Cardiac fibroblast (primary cell): ENCODE measurements around the gene CEP41.
A peak's percentile ranks its signal among the peaks of the same experiment; 100 is the strongest.

Source experiments
- DNase-seq, 2 donors: peaks; one replicate each; pipeline versions ENCODE4 v3.0.0 to v3.0.0-alpha.2; 2010; ENCODE audit warnings: low read depth in 2 of 2
- H3K4me3 ChIP-seq, 2 donors: replicated peaks in 1 of 2; 1 replicate in 1 of 2; 2 replicates in 1 of 2; pipeline ENCODE4 v1.5.1; 2011; ENCODE audit warnings: low read depth in 2 of 2, low read length in 2 of 2, mild to moderate bottlenecking in 2 of 2, moderate library complexity in 1 of 2
- TF ChIP-seq, protein P1 (sequence below): IDR thresholded peaks from one replicate; pipeline ENCODE4 v1.5.1; 2011; ENCODE audit warnings: low read depth, mild to moderate bottlenecking, low read length, inconsistent platforms

CEP41 gene

DNA sequence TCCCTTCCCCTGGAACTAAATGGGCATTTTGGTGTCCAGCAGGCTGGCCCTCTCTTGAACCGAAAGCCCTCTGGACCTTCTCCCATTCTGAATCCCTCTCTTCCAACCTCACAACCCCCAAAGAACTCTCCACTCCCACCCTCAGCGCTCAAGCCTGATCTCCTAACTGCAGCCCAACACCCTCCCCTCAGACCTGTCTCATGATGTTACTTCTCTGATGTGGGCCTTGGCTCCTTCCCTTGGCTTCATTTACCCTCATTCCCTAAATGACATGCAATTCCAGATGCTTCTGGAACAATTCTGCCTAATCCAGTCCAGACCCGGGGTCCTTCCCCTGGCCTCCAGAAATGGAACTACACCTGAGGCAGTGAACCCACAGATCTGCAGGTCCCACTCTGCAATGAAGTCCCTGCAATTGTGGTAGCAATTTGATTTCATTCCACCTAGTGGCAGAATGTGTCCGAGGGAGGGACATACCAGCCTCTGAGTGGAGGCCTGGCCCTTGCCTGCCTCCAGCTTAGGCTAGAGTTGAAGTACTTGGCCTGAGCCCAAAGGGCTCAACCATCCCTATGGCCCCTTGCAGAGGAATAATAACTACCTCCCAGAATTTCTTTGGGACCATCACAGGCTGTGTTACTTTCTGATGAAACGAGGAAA lies 4.1 kb upstream of the CEP41 start:
- no peak for DNase-seq
- no peak overlapping the region for H3K4me3 ChIP-seq
- TF ChIP-seq, protein P1, sequence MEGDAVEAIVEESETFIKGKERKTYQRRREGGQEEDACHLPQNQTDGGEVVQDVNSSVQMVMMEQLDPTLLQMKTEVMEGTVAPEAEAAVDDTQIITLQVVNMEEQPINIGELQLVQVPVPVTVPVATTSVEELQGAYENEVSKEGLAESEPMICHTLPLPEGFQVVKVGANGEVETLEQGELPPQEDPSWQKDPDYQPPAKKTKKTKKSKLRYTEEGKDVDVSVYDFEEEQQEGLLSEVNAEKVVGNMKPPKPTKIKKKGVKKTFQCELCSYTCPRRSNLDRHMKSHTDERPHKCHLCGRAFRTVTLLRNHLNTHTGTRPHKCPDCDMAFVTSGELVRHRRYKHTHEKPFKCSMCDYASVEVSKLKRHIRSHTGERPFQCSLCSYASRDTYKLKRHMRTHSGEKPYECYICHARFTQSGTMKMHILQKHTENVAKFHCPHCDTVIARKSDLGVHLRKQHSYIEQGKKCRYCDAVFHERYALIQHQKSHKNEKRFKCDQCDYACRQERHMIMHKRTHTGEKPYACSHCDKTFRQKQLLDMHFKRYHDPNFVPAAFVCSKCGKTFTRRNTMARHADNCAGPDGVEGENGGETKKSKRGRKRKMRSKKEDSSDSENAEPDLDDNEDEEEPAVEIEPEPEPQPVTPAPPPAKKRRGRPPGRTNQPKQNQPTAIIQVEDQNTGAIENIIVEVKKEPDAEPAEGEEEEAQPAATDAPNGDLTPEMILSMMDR: no peak

DNA sequence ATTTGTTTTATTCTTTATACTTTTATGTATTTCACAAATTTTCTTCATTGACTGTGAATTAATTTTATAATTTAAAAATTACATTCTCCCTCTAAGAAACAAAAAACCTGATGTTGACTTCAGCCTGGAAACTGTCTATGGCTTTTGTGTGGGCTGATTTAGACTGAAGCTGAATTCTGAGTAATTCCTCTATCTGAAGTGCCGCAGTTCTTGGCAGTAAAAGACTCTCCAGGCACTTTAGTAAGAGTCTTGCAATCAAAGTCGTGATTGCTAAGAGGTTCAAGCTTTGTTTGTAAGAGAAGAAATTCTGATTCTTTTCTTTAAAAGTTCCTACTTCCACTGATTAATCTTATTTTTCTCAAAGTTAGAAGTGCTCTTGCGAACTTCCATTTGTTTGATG lies 3.4 kb upstream of the CEP41 start:
- H3K4me3 ChIP-seq: no peak overlapping the region
- DNase-seq: peak; percentile 38 to 84
- TF ChIP-seq, protein P1: no peak

DNA sequence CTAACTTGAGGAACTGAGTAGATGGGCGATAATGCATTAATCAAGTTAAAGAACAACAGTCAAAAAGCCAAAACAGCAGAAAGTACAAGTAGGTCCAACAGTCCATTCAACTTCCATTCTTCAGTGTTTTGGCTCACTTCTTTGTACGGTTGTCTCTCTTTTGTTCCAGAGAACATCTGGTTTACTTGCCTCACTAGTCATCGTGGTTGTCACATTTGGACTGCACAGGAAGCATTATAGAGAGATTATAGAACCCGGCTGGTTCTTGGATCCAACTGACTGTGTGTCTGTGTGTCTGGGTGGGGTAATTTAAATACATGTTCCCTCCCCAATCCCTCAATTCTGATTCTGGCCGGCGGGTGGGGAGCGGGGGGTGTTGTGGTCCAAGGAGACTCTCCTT lies 1.8 kb upstream of the CEP41 start:
- no peak for DNase-seq
- TF ChIP-seq, protein P1: no peak
- H3K4me3 ChIP-seq: no peak overlapping the region

DNA sequence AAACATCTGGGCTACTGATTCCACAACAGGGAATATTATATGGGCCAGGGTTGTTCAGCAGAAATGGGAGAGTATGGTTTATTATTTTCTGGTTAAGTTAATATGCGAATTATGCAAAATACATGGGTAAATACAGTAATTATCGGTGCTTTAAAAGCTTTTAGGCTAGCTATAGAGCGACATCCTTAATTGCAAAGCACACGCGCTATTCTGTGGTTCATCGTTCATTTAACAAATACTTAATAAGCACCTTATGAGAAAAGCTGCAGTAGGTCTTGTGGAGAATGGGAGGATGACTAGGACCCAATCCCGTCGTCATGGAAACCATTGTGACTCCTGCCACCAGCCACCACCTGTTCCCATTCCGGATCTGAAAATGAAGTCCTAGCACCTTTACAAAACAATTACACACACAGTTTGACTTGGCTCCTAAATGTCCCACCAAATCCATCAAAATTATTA lies 623 bp upstream of the CEP41 start:
- peak in 1 of 2 donors; percentile 40 for DNase-seq
- TF ChIP-seq, protein P1: no peak
- peak overlapping the region; percentile 11 to 75 for H3K4me3 ChIP-seq

DNA sequence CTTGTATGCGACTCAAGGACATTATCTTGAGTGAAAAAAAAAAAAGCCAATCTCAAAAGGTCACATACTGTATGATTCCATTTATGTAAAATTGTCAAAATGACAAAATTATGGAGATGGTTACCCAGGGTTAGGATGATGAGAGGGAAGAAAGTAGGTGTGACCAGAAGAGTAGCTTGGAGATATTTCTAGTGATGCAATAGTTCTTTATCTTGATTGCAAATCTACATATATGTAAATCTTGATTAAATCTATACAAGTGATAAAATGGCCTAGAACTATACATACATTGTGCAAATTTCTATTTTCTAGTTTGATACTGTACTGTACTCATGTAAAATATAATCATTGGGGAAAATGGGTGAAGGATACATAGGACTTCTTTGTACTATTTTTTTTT lies 4.6 kb downstream of the CEP41 start:
- TF ChIP-seq, protein P1: no peak

DNA sequence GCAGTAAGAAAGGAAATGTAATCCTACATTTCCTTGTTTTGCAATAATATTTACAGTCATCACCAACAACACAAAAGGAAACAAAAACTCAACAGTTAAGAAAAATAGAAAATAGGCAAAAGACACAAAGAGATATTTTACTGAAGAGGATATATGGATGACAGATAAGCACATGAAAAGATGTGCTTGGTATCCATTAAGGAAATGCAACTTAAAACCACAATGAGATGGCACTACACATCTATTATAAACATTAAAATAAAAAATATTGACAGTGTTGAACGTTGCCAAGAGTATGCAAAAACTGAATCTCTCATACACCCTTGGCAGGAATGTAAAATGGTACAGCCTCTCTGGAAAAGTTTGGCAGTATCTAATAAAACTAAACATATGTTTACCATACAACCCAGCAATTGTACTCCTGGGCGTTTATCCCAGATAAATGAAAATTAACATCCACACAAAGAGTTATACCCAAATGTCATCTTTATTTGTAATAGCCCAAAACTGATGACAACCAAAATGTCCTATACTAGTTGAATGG lies 5.4 kb downstream of the CEP41 start:
- TF ChIP-seq, protein P1: no peak
- no peak for DNase-seq
- H3K4me3 ChIP-seq: no peak overlapping the region

More for the DNA sequence above, 4.6 kb downstream of the CEP41 start:
- H3K4me3 ChIP-seq: no peak overlapping the region
- DNase-seq: no peak
